ENCODE data around the gene INPP5A.

Gene INPP5A

GRCh38 chr10:132493246-132493755 lies 44.3 kb upstream of the INPP5A start:
- no peaks in the 10 kb centered on the region for H3F3A ChIP-seq (ENCODE audit: low read depth)
- no peak overlapping the region for H3K4me2 ChIP-seq (ENCODE audit: low read depth, low read length, poor library complexity, severe bottlenecking)
- no peaks in the 10 kb centered on the region for H3K79me2 ChIP-seq (ENCODE audit: insufficient read depth, low read length)
- H3K4me3 ChIP-seq (ENCODE audit: low read length, poor library complexity, severe bottlenecking): no peak overlapping the region
- no peak overlapping the region for H2AFZ ChIP-seq (ENCODE audit: low read length)
- H4K20me1 ChIP-seq (ENCODE audit: insufficient read depth, low read length, poor library complexity, severe bottlenecking): no peaks in the 10 kb centered on the region
- H3K27me3 ChIP-seq (ENCODE audit: insufficient read depth, low read length, poor library complexity, severe bottlenecking): no peaks in the 10 kb centered on the region
- H3K9ac ChIP-seq (ENCODE audit: low read depth, low read length, poor library complexity, severe bottlenecking): no peak overlapping the region
- H3K4me1 ChIP-seq (ENCODE audit: insufficient read depth, low read length, poor library complexity, severe bottlenecking): no peaks in the 10 kb centered on the region
- no peaks in the 10 kb centered on the region for H3K9me2 ChIP-seq (replicated peaks; ENCODE audit: low read depth, low read length)
- no peaks in the 10 kb centered on the region for H3K9me3 ChIP-seq (ENCODE audit: insufficient read depth, low read depth, low read length)
- no peak for TF ChIP-seq EZH2phosphoT487 (IDR thresholded peaks at IDR 0.05; ENCODE audit: borderline replicate concordance)
- TF ChIP-seq, protein P1, sequence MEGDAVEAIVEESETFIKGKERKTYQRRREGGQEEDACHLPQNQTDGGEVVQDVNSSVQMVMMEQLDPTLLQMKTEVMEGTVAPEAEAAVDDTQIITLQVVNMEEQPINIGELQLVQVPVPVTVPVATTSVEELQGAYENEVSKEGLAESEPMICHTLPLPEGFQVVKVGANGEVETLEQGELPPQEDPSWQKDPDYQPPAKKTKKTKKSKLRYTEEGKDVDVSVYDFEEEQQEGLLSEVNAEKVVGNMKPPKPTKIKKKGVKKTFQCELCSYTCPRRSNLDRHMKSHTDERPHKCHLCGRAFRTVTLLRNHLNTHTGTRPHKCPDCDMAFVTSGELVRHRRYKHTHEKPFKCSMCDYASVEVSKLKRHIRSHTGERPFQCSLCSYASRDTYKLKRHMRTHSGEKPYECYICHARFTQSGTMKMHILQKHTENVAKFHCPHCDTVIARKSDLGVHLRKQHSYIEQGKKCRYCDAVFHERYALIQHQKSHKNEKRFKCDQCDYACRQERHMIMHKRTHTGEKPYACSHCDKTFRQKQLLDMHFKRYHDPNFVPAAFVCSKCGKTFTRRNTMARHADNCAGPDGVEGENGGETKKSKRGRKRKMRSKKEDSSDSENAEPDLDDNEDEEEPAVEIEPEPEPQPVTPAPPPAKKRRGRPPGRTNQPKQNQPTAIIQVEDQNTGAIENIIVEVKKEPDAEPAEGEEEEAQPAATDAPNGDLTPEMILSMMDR (conservative IDR thresholded peaks at IDR 0.05; ENCODE audit: low read length): no peak
- H3K36me3 ChIP-seq (ENCODE audit: insufficient read depth, low read length): no peaks in the 10 kb centered on the region

DNA sequence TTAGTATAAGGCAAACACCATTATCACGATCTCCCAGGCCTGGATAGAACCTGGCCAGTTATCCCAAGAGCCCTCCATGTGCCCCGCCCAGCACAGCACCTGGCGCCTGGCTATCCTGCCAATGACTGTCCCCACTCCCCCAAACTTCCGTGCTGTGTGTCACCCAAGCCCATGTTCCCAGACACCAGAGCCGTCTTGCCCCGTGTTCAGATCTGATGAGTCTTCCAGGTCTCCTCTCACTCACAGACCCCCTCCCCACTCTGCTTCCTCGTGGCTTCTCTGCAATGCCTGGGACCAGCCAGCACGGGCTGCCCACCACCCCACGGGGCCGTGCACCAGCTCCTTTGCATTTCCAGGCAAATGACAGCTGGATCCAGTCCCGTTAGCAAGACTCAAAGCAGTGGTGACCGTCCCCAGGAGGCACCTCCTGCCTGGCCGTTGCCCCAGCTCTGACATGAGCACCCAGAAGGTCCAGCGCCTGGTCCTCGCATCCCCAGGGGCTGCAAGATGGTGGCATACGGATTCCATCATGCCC lies 43.8 kb upstream of the INPP5A start:
- H3K4me3 ChIP-seq (ENCODE audit: low read length, poor library complexity, severe bottlenecking): no peak overlapping the region
- H2AFZ ChIP-seq (ENCODE audit: low read length): no peak overlapping the region
- no peaks in the 10 kb centered on the region for H3K9me2 ChIP-seq (replicated peaks; ENCODE audit: low read depth, low read length)
- H4K20me1 ChIP-seq (ENCODE audit: insufficient read depth, low read length, poor library complexity, severe bottlenecking): no peaks in the 10 kb centered on the region
- no peaks in the 10 kb centered on the region for H3K4me1 ChIP-seq (ENCODE audit: insufficient read depth, low read length, poor library complexity, severe bottlenecking)
- no peaks in the 10 kb centered on the region for H3K36me3 ChIP-seq (ENCODE audit: insufficient read depth, low read length)
- H3F3A ChIP-seq (ENCODE audit: low read depth): no peaks in the 10 kb centered on the region
- no peak overlapping the region for H3K9ac ChIP-seq (ENCODE audit: low read depth, low read length, poor library complexity, severe bottlenecking)
- H3K4me2 ChIP-seq (ENCODE audit: low read depth, low read length, poor library complexity, severe bottlenecking): no peak overlapping the region
- no peaks in the 10 kb centered on the region for H3K27me3 ChIP-seq (ENCODE audit: insufficient read depth, low read length, poor library complexity, severe bottlenecking)
- no peaks in the 10 kb centered on the region for H3K79me2 ChIP-seq (ENCODE audit: insufficient read depth, low read length)
- TF ChIP-seq EZH2phosphoT487 (IDR thresholded peaks at IDR 0.05; ENCODE audit: borderline replicate concordance): no peak
- TF ChIP-seq, protein P1 (conservative IDR thresholded peaks at IDR 0.05; ENCODE audit: low read length): no peak
- H3K9me3 ChIP-seq (ENCODE audit: insufficient read depth, low read depth, low read length): no peaks in the 10 kb centered on the region

DNA sequence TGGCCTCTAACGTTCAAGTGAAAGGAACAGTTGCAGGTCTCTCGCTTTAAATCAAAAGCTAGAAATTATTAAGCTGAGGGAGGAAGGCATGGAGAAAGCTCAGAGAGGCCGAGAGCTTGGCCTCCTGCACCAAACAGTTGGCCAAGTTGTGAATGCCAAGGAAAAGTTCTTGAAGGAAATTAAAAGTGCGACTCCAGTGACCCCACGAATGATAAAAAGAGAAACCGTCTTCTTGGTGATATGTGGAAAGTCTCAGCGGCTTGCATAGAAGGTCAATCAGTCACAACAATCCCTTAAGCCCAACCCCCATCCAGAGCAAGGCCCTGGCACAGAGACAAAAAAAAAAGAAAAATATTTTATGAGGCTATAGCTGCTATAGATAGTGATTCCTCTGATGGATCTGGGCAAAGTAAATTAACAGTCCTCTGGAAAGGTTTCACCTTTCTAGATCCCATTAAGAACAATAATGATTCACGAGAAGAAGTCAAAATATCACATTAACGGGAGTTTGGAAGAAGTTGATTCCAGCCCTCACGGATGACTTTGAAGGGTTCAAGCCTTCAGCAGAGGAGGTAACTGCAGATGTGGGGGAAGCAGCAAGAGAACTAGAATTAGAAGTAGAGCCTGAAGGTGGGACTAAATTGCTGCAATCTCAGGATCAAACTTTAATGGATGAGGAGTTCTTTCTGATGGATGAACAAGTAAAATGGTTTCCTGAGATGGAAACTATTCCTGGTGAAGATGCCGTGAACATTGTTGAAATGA lies 42.5 kb upstream of the INPP5A start:
- H4K20me1 ChIP-seq (ENCODE audit: insufficient read depth, low read length, poor library complexity, severe bottlenecking): no peaks in the 10 kb centered on the region
- H3K9me3 ChIP-seq (ENCODE audit: insufficient read depth, low read depth, low read length): no peaks in the 10 kb centered on the region
- no peaks in the 10 kb centered on the region for H3K27me3 ChIP-seq (ENCODE audit: insufficient read depth, low read length, poor library complexity, severe bottlenecking)
- no peaks in the 10 kb centered on the region for H3K36me3 ChIP-seq (ENCODE audit: insufficient read depth, low read length)
- H3K9me2 ChIP-seq (replicated peaks; ENCODE audit: low read depth, low read length): no peaks in the 10 kb centered on the region
- no peak overlapping the region for H3K4me3 ChIP-seq (ENCODE audit: low read length, poor library complexity, severe bottlenecking)
- no peak overlapping the region for H3K4me2 ChIP-seq (ENCODE audit: low read depth, low read length, poor library complexity, severe bottlenecking)
- H2AFZ ChIP-seq (ENCODE audit: low read length): no peak overlapping the region
- H3K4me1 ChIP-seq (ENCODE audit: insufficient read depth, low read length, poor library complexity, severe bottlenecking): no peaks in the 10 kb centered on the region
- H3K79me2 ChIP-seq (ENCODE audit: insufficient read depth, low read length): no peaks in the 10 kb centered on the region
- no peaks in the 10 kb centered on the region for H3F3A ChIP-seq (ENCODE audit: low read depth)
- TF ChIP-seq, protein P1 (conservative IDR thresholded peaks at IDR 0.05; ENCODE audit: low read length): no peak
- TF ChIP-seq EZH2phosphoT487 (IDR thresholded peaks at IDR 0.05; ENCODE audit: borderline replicate concordance): no peak
- H3K9ac ChIP-seq (ENCODE audit: low read depth, low read length, poor library complexity, severe bottlenecking): no peak overlapping the region

Measured in Loucy (cell line).